Suppressor macrophage (primary cell): ENCODE measurements around the gene THAP10.
"Not testable (repeated sequence)": the region's sequence is repeated elsewhere in the genome, so short reads cannot be mapped to it uniquely, and the experiment has no call there.

Experiments
- DNase-seq, 4 experiments: peaks; one replicate each; pipeline ENCODE4 v3.0.0-alpha.2; 2020 to 2022
- total RNA-seq, 17 experiments: gene quantifications; one replicate each; lab custom pipeline; 2026; ENCODE audit warnings: mixed read lengths in 6 of 17, inconsistent platforms in 3 of 17; lab: John Stamatoyannopoulos, UW

The THAP10 gene
- 0.13 to 1.4 (median 0.89) reads per million in 17 experiments for total RNA-seq

DNA sequence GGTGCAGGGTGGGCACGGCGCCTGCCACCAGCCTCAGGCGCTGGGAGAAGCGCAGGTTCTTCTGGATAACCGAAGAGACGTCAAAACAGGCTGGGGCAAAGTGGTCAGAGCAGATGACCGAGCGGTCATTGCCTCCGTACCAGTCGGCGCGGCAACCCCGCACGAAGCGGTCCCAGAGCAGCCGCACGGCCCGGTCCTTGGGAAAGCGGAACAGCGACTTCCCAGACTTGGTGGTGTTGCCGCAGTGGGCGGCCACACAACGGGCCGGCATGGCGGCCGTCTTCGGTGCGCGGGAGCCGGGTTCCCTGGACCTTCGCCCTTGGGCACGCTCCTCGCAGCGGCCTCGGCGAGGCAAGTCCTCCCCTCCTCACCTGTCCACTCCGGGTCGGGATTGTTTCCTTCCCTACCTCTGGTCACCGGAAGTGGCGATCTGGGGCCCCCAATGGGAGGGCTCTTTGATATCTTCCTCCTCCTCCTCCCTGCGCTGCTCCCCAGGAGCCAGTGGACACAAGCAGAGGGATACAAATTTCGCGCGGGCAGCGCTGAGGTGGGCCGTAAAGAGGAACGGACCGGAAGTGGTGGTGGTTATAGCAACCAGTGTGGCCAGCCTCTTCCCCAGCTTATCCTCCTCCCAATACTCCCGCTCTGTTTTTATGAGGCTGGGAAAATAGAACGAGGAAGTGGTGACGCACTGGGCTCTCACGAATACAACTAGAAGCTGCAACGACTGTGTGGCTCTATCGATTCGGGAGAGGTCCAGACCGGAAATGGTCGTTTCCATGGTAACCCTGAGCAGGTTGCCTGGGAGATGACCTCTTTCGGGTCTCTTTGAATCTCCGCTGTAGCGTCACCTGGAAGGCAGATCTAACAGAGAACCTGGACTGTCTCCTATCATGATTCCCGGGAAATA is at the start of gene THAP10, which contains the start of gene LRRC49:
THAP10 (minus strand) TSS at position 432 of the 910 bp plus-strand sequence; CDS start at position 271, 161 bp downstream.
LRRC49 (plus strand) TSS at position 825 of the 910 bp plus-strand sequence; CDS start at position 894, 69 bp downstream.
- DNase-seq, result peak; percentile 83 to 89 (median 86)

DNA sequence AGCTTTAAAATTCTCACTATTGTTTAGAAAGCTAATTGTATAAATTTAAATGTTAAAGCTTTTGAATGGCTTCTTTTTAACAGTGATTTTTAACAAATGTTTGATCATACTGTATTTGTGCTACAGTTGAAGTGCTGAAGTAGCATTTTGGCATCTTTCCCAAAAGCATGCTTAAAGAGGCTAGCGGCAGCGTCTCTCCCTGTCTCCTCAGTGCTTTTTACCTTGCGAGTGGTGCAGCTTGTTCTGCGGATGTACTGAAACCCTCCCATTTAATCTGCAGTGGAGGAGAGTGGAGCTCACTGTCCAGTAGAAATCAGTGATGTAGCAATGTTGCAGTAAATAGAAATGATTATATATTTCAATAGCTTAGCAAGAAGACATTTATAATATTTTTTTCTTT is 44.1 kb upstream of the THAP10 start:
- DNase-seq, result no peak

DNA sequence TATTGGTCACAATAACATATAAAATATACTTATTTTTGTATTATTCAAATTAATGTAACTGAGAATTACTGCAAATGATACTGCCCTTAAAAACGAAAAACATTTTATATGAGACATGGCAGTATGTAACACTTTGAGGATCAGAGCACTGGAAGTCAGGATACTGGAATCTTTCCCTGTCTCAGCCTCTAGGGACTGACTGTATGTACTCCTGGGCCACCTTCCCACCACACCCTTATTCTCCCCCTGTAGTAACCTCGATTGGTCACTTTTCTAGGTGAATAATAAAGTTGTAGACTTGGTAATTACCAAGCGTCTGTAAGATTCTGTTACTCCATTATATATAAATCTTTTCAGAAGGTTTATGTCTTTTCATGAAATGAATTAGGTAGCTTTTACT is 43.4 kb upstream of the THAP10 start:
- no peak for DNase-seq

DNA sequence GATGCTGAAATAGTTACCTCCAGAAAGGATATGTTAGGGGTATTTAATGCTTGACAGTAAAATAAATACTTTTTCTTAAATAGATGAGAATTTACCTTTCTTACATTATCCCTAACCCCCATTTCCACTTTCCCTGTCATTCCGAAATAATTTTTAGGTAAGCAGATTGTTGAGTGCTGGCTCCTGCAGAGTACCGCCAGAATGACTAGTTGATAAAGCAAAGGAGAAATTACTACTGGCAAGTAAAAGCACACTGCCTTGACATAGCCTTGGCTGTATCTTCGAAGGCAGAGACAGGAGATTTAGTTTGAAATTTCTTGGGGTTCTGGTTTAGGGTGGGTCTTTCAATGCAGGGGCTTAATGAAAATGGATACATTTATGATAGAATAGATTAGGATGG is 41.2 kb upstream of the THAP10 start:
- no peak for DNase-seq

DNA sequence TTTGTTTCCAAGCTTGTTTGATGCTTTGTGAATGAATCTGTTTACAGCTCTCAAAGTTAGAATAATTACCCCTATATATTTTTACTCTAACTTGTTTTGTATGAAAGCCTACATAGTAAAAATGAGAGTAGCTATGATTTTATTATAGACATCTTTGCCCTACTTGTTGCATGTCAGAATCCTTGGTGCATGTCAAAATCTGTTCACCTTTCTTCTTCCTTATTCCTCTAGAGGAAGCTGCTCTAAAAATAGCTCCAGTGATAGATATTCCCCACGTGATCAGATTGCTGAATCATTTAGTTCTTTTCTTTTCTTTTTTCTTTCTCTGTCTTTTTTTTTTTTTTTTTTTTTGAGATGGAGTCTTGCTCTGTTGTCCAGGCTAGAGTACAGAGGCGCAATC is 40.2 kb upstream of the THAP10 start:
- DNase-seq, result peak in 3 of 4 experiments; percentile 4 to 36 (median 26)

DNA sequence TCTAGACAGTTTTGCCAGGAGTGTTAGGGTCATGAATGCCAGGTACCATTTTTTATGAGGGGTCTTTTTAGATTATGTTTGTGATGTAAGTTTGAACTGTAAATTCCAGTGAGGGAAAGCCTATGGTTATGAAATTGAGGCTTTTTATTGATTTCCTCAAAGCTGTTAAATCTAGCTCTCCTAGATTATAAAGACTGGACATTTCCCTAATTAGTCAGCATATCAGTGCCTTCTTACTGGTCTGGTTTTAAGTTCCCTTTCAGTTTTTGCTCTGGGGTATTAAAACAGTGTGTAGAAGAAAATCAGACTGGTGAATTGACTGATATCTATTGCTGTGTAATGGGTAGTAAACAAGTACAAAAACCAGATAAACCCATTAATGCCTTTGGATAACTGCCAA is 39.6 kb upstream of the THAP10 start:
- peak in 2 of 4 experiments; percentile 20 to 33 for DNase-seq

DNA sequence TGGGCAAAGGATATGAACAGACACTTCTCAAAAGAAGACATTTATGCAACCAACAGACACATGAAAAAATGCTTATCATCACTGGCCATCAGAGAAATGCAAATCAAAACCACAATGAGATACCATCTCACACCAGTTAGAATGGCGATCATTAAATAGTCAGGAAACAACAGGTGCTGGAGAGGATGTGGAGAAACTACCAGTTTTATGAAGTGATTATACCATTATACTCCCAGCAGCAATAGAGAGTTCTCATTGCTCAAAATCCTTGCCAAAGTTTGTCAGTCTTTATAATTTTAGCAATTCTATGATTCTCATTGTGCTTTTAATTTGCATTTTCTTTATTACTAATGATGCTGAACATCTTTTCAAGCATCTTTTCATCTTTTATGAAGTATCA is 34.7 kb upstream of the THAP10 start:
- not testable (repeated sequence) for DNase-seq

DNA sequence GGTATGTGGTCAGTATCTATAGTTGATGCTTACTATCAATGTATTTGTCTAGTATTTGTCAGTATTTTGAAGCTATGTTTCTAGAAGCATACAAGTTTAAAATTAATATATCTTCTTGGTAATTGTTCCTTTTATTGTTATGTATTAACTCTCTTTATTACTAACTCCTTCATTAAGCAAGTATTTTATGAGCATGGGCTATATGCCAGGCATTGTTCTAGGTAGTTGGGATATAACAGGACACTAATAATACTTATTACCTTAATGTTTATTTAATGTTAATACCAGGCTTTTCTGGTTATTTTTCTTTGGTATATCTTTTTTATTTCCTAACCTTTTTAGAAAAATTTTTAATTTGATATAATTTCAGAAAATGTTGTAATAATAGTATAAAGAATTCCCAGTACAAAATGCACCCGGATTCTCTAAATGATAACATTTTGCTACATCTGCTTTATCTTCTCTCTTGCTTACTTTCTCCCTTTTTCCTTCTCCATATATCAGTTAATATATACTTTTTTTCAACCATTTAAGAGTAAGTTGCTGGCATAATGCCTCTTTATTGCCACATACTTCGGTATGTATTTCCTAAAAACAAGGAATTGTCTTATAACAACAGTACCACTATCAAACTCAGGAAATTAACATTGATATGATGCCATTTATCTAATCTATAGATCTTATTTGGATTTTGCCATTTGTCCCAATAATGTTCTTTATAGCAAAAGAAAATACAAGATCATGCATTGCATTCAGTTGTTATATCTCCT is 31.3 kb upstream of the THAP10 start:
- DNase-seq, result no peak

DNA sequence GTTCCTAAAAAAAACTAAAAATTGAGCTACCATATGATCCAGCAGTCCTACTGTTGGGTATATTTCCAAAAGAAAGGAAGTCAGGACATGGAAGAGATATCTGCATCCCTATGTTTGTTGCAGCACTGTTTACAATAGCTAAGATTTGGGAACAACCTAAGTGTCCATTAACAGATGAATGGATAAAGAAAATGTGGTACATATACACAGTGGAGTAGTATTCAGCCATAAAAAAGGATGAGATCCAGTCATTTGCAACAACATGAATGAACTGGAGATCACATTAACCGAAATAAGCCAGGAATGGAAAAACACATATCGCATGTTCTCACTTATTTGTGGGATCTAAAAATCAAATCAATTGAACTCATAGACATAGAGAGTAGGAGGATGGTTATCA is 29.9 kb upstream of the THAP10 start:
- DNase-seq, result no peak

DNA sequence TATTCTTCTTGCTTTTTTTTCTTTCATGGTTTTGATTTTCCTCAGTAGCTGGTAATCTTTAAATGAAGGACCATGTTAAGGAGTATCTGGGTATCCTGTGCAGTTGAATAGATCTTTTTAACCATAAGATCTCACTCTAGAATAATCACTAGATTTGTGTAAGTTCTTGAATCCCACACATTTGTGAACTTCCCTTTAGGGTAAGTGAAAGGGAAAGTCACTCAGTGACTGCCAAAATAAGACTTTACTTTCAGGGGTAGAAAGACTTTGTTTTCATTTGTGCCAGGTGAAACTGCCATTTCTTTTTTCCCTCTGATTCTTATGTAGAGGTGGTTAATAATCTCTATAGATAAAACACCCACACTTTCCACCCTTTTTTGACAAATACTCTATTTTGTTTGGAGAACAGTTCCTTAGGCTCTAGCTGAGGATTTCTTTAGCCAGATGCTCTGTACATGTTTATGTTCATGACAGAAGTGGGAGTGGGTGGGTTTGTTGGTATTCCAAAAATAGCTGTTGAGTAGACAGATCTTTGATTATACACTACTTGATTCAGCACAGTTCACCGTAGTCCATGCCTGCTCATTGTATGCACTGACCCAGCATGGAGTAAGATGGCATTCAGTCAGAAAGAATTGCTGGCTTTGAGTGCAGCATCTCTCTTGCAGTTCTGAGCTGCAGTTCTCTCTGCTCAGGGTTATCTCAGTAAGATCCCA is 28.9 kb upstream of the THAP10 start:
- DNase-seq, result peak; percentile 2 to 48 (median 22)

DNA sequence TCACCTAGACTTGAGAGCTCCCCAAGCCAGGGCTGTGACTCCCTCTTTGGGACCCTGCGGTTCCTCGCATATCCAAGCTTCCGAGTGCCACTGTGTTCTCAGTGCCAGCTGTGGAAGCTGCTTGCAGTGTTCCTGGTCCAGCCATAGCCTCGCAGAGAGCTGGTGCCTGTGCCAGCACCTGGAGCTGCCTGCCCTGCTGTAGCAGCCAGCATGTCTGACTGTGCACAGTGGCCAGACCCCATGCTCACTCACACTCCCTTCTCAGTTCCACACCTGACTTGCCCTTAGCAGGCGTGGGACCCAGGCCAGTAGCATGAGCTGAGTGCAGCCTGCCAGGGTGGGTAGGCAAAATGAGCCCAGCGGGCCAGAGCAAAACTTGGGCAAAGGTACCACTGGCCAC is 25.7 kb upstream of the THAP10 start:
- no peak for DNase-seq

DNA sequence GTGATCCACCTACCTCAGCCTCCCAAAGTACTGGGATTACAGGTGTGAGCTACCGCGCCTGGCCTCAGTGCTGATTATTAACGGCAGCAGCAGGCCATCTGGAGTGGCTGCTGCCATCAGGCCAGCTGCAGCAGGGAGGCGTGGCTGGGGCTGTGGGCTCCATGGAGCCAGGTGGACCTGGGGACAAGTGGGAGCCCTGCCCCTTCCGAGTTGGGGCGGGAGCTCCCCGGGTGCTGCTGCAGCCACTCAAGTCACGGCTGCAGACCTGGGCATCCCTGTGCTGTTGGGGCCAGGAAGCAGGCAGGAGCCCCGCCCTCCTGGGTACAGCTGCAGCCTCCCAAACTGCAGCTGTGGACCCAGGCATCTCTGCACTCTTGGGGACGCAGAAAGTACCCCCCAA is 24.3 kb upstream of the THAP10 start:
- no peak for DNase-seq

DNA sequence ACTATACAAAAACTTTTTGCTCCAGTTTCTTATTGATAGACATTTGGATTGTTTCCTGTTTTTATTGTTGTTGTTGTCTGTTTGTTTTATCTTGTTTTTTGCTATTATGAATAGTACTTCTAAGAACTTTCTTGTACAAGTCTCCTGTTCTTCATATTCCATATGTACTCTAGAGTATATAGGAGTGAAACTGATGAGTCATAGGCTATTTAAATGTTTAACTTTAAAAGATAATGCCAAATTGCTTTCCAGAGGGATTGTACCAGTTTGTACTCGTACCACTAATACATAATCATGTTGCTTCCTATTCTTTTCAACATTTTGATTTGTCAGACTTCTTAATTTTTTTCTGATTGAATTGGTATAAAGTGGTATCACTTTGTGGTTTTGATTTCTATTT is 20.0 kb upstream of the THAP10 start:
- no peak for DNase-seq

DNA sequence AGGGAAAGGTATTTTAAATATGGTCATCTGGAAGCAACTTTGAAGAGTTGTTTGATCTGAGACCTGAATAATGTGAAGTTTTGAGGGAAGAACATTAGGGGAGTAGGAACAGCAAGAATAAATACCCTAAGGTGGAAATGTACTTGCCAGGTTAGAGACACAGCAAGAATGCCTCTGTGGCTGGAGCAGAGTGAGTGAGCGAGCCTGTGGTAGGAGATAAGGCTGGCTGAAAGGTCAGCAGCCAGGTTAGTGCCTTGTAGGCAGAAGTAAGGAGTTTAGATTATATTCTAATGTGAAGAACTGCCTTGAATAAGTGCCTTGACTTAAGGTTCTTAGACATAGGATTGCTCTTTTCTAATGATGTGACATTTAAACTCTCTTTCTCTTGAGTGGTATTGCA is 18.7 kb upstream of the THAP10 start:
- no peak for DNase-seq

DNA sequence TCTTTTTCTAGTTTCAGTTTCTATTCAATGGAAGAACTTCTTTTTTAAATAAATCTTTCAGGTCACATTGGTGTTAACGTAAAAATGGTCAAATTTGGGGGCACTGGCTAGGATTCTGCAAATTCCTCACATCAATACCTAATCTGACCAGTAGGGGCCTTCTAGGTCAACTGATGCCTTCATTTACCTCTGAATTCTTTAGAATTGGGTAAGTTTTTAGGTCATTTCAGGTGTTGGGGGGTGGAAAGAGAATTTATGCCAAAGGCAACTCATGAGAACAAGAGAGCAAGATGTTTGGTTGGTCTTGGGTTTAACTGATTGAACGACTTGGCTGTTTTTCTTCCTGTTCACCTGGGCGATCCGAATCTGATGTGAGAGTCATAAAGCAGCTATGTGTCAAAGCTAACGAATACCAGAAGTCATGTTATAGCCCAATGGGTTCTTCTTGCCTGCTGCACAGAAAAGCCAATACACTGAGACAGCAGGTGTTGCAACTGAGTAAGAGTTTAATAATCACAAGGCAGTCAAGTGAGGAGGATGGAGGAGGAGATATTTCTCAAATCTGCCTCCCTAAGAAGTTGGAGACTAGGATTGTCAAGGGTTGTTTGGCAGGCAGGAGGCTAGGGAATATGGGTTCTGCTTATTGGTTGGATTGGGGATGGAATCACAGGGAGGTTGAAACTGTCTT is 15.7 kb upstream of the THAP10 start:
- no peak for DNase-seq

DNA sequence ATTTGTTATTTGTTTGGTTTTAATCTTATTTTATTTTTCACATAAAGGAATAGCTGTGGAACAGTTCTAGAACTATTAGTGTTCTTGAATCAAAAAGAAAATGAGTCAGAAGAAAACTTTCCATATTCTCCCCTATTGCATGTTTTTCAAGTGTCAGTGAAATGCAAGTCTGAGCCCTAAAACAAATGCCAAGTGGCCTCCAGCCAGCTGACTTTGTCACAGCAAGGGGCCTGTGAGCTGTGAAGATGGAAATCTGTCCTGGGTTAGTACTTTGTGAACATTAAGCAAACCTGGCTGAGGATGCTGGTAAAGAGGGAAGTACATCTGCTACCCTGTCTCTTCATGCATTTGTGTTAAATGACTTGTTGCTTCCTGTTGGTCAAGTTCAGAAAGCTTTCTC is 14.6 kb upstream of the THAP10 start:
- no peak for DNase-seq

DNA sequence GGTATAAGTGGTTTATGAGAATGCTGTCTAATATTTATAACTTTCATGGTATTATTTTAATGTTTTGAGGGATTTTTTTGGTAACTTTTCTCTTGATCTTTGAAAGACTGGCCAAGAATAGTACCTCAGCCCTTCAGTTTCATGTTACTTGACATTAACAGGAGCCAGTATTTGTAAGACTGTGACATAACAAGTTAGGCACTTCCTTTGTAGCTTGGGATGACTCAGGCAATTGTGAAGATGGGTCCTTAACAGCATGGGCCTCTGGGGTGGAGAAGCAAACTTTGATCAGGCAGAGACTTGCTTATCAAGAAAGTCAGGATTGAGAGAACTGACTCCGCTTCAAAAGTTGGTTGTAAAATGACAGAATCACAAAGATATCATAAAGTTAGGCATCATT is 9.9 kb upstream of the THAP10 start:
- no peak for DNase-seq

DNA sequence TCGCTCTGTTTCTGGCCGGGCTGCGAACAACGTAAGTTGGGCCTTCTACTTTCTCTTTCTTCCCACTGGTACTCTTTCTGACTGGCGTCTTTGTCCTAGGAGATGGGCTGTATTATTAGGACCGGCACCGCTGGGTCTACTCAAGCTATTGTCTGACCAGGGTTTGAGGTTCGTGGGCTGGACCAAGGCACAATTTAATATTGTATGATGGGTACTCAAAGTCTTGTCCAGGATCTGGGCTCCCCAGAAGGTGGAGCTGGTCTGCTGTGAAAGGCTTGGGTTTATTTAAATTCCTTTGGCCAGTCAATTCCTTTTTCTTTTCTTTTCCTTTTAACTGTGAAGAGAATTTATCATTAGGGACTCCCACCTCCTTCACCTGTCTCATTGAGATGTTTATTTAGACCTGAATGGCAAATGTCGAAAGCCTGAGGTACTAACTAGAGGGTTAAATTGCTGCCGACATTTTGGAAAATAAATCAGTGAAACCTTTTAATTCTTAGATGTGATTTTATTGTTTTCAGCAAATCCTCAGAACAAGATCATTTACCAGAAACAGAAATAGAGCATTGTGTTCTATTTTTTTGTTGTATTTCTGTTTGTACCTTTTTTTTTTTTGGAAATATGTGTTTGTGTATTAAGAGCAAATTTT is 803 bp upstream of the THAP10 start:
- DNase-seq, result peak; percentile 9 to 32 (median 27)

DNA sequence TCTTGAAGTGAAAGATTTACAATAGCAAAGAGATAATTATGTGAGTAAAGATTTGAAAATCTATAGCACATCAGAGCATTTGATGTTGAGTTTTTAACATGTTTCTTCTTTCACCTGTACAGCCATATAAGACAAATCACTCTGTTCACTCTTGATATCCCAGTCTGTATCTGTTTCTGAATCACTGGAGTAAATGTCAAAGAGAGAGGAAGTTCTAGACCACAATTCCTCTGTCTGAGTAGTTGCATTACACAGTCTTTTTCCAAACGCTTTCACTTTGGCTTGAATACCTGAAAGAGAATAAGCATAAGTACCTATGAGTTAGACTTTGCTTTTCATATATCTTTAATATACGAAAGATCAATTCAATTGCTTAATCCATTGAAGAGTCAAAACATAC is 9.9 kb downstream of the THAP10 start:
- peak in 2 of 4 experiments; percentile 16 to 32 for DNase-seq

DNA sequence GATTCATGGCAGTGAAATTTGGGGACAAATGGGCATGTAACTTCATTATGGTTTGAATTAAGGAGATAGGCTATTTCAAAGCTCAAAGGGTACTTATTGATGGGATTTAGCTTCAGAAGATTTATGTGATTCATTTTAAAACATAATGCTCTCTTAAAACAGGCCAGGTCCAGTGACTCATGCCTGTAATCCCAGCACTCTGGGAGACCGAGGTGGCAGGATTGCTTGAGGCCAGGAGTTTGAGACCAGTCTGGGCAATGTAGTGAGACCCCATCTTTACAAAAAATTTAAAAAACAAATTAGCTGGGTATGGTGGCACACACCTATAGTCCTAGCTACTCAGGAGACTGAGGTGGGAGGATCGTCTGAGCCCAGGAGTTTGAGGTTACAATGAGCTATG is 11.5 kb downstream of the THAP10 start:
- no peak for DNase-seq

DNA sequence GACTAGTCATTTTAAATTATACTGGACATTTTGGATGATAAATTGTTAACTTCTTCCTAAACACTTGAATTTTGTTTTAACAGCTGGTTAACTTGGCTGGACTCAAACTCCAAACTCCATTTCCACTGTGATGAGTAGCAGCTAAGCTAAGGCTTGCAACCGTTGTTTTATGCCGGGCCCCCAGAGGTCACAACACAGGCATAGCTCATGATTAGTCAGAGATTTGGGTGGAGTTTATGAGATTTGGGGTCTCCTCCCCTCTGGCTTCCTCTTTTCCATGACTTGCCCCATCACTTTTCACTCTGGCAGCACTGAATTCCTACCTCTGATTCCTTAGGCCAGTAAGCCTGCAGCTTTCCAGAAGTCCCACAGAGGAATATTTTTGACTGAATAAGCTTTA is 12.8 kb downstream of the THAP10 start:
- DNase-seq, result no peak

DNA sequence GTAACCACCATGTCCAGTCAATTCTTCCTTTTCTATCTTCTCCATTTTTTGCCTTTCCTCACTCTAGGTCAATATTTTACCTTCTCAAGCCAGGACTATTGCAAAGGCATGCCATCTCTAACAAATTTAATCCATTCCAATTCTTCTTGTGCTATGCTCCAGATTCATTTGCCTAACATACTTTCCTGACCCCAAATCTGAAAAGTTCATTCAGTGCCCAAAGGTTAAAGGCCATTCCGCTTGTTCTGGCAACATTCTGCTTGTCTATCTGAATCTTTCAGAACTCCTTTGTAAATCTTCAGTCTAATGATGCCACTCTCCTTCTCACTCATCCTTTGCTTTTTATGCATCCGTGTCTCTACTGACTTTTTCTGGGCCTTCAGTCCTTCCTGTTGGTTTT is 15.6 kb downstream of the THAP10 start:
- no peak for DNase-seq
